ENCODE results near the gene MEIS2.
A peak's percentile ranks its signal among the peaks of the same experiment; 100 is the strongest.

The MEIS2 gene

GRCh38 chr15:37112171-37112570 is 11.8 kb upstream of the MEIS2 start:
- no peak for DNase-seq

GRCh38 chr15:37111427-37111717 is 11.0 kb upstream of the MEIS2 start:
- no peak for DNase-seq

- no peak for DNase-seq
These were observed 9.7 kb upstream of the MEIS2 start for GRCh38 chr15:37109872-37110572.

- DNase-seq: no peak
These were observed 9.0 kb upstream of the MEIS2 start for GRCh38 chr15:37109168-37109871.

GRCh38 chr15:37108381-37109167 is 8.2 kb upstream of the MEIS2 start:
- no peak for DNase-seq

- DNase-seq: no peak
These were observed 7.5 kb upstream of the MEIS2 start for GRCh38 chr15:37107744-37108380.

- DNase-seq: no peak
These were observed 6.9 kb upstream of the MEIS2 start for GRCh38 chr15:37107071-37107743.

- DNase-seq: no peak
These were observed 6.2 kb upstream of the MEIS2 start for GRCh38 chr15:37106490-37107001.

GRCh38 chr15:37105889-37106288 is 5.5 kb upstream of the MEIS2 start:
- DNase-seq: no peak

GRCh38 chr15:37105029-37105428 is 4.7 kb upstream of the MEIS2 start:
- no peak for DNase-seq

GRCh38 chr15:37104424-37104981 is 4.2 kb upstream of the MEIS2 start:
- no peak for DNase-seq

GRCh38 chr15:37103475-37104423 is 3.4 kb upstream of the MEIS2 start:
- no peak for DNase-seq

GRCh38 chr15:37103163-37103435 is 2.8 kb upstream of the MEIS2 start:
- DNase-seq: no peak

- DNase-seq: no peak
These were observed 2.2 kb upstream of the MEIS2 start for GRCh38 chr15:37102305-37103162.

- DNase-seq: no peak
These were observed 1.6 kb upstream of the MEIS2 start for GRCh38 chr15:37101980-37102304.

GRCh38 chr15:37100966-37101215 is 542 bp upstream of the MEIS2 start:
- DNase-seq: no peak

- no peak for DNase-seq
These were observed 835 bp downstream of the MEIS2 start for GRCh38 chr15:37099319-37100108.

- peak in 1 of 4 experiments; percentile 3 for DNase-seq
These were observed 1.7 kb downstream of the MEIS2 start for GRCh38 chr15:37098468-37099318.

Data from activated naive CD4-positive, alpha-beta T cell (primary cell).